Loucy (cell line): ENCODE results near the gene CTPS2.

Experiments
- CTCF ChIP-seq: fragments of 200-600 bp; sonication (generic); conservative IDR thresholded peaks from 2 replicates; pipeline ENCODE4 v1.5.1; 2014; ENCODE audit warnings: mild to moderate bottlenecking, antibody characterized with exemption, low read length
- EZH2phosphoT487 ChIP-seq: fragments of 200-600 bp; IDR thresholded peaks from 2 replicates; pipeline ENCODE4 v1.6.1; 2018; ENCODE audit warnings: antibody characterized with exemption, mild to moderate bottlenecking, moderate library complexity, borderline replicate concordance

DNA sequence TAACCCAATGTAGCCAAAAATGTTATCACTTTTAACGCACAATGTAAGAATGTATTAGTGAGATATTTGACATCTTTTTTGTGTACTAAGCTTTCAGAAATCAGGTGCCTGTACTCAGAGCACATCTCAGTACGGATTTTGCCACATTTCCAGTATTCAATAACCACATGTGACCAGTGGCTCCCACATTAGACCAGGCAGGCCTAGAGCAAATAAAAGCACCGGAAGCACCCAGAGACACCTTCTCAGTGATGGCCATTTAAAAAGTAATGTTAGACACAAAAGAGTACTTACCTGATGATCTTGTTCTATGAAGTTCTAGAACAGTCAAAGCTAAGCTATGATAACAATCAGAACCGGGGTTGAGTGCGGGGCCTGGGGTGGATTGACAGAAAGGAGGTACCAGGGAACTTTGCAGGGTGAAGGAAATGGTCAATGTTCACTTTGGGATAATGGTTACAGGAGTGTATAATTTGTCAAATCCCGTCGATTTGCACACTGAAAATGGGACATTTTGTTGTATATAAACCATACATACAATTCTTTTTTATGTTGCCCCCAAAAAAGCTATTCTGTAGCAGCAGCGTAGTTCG, 1.2 kb downstream of the CTPS2 start:
- no peak for TF ChIP-seq CTCF
- TF ChIP-seq EZH2phosphoT487, result no peak
